M059J (cell line): ENCODE data around the gene UQCRQ. TPM values are rescaled to one million over a fixed set of nuclear protein-coding genes. Genes with fewer than 3 reads are reported as not detected.

Source experiments
- DNase-seq: peaks from one replicate; pipeline ENCODE4 v3.0.0-alpha.2; 2012; ENCODE audit warnings: low read depth
- total RNA-seq: library from RNA; depleted of rRNA; stranded (reverse); fragments of >200 nt; shearing (Covaris generic); gene quantifications from 2 replicates; pipeline ENCODE4 v1.2.3, GENCODE V29; 2014; rRNA removed

The UQCRQ gene
- total RNA-seq, 1 experiment from 2014 or later: 270 TPM

DNA sequence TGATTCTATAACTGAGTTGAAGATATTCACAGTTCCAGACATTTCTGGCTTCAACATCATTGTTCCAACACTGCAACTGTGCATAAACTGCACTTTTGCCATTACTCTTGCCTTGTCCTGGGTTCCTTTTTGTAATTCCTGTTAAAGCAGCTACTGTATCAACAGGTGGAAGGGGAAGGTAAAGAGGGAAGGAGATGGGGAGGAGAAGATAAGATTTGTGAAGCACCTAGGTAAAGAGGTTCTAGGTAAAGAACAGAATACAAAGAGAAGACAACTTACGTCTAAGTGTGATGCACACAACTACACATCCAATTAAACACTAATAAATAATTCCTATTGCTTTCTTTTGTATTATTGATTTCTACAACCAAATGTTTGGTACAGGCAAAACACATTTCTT lies 43.3 kb downstream of the UQCRQ start:
- DNase-seq: no peak

GRCh38 chr5:132915681-132916080 lies 49.2 kb downstream of the UQCRQ start:
- DNase-seq: peak; percentile 12

DNA sequence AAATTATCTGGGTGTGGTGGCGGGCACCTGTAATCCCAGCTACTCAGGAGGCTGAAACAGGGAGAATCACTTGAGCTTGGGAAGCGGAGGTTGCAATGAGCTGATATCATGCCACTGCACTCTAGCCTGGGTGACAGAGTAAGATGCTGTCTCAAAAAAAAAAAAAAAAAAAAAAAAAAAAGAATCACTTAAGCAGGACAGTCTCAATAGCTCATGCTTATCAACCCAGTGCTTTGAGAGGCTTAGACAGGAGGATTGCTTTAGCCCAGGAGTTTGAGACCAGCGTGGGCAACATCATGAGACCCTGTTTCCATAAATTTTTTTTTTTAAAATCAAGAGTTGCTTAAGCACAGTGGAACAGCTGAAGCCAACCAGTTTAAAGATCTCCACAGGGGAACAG lies 49.6 kb downstream of the UQCRQ start:
- no peak for DNase-seq

Other genes starting within 250 kb of the UQCRQ start
- gene IL13, start 208.5 kb upstream of the UQCRQ start, total RNA-seq: not detected in 2 replicates
- gene IL4, start 192.7 kb upstream of the UQCRQ start, total RNA-seq: not detected in 2 replicates
- gene KIF3A, start 129.1 kb upstream of the UQCRQ start, total RNA-seq: 4.7 and 5.5 TPM in 2 replicates
- gene CCNI2, start 119.2 kb upstream of the UQCRQ start, total RNA-seq: not detected in 2 replicates
- 26.9 and 41.7 TPM in 2 replicates for gene SEPTIN8, start 89.4 kb upstream of the UQCRQ start, total RNA-seq
- gene SOWAHA, start 53.3 kb upstream of the UQCRQ start, total RNA-seq: 0.10 and 0.32 TPM in 2 replicates
- gene SHROOM1, start 36.0 kb upstream of the UQCRQ start, total RNA-seq: 7.3 and 10.3 TPM in 2 replicates
- not detected in 2 replicates for gene GDF9, start 173 bp upstream of the UQCRQ start, total RNA-seq
- 0.25 TPM in 1 of 2 replicates, not detected in the other for gene LEAP2, start 7.0 kb downstream of the UQCRQ start, total RNA-seq
- gene AFF4, start 97.0 kb downstream of the UQCRQ start, total RNA-seq: 31.8 and 39.2 TPM in 2 replicates
- 45.1 and 46.4 TPM in 2 replicates for gene ZCCHC10, start 159.9 kb downstream of the UQCRQ start, total RNA-seq
- gene HSPA4, start 185.4 kb downstream of the UQCRQ start, total RNA-seq: 93.8 and 115 TPM in 2 replicates